Natural killer cell (primary cell): Measurements from ENCODE around the gene CDHR1. TPM values are rescaled to one million over a fixed set of nuclear protein-coding genes. Genes with fewer than 3 reads are reported as not detected.
A peak's percentile ranks its signal among the peaks of the same experiment; 100 is the strongest.

Source experiments
- ATAC-seq, 3 donors: fragments of 150-1000 bp in 2 of 3; fragments of 200-7000 bp in 1 of 3; cut with Tn5 transposase; 1 replicate in 1 of 3; 2 replicates in 2 of 3; pipeline ENCODE4 v1.10.0; 2021; ENCODE audit warnings: mild to moderate bottlenecking in 2 of 3, moderate library complexity in 2 of 3
- DNase-seq, 2 donors: peaks; one replicate each; pipeline versions ENCODE4 v3.0.0 to v3.0.0-alpha.2; 2013 to 2021; ENCODE audit warnings: mixed read lengths in 1 of 2
- H3K27ac ChIP-seq: one replicate; pipeline ENCODE4 v1.5.1; 2013; ENCODE audit warnings: mild to moderate bottlenecking, low read length
- H3K27me3 ChIP-seq: one replicate; pipeline ENCODE4 v1.6.1; 2013; ENCODE audit warnings: low read length; ENCODE audit not compliant: control insufficient read depth, insufficient read depth
- H3K36me3 ChIP-seq: one replicate; pipeline ENCODE4 v1.6.1; 2013; ENCODE audit warnings: low read length; ENCODE audit not compliant: control insufficient read depth, insufficient read depth
- H3K4me1 ChIP-seq: one replicate; pipeline ENCODE4 v1.6.1; 2013; ENCODE audit warnings: low read length; ENCODE audit not compliant: control insufficient read depth, insufficient read depth
- H3K4me3 ChIP-seq: one replicate; pipeline ENCODE4 v1.5.1; 2013; ENCODE audit warnings: low read length
- H3K9me3 ChIP-seq: one replicate; pipeline ENCODE4 v1.6.1; 2013; ENCODE audit warnings: low read length; ENCODE audit not compliant: control insufficient read depth, insufficient read depth
- H3K27ac Mint-ChIP-seq, 2 donors: one replicate each; pipeline ENCODE4 v1.8.0; 2022; ENCODE audit warnings: mild to moderate bottlenecking in 2 of 2, mixed read lengths in 2 of 2, moderate library complexity in 1 of 2
- H3K27me3 Mint-ChIP-seq, 2 donors: one replicate each; pipeline ENCODE4 v1.8.0; 2022; ENCODE audit warnings: low read depth in 2 of 2, mixed read lengths in 2 of 2
- H3K36me3 Mint-ChIP-seq: one replicate; pipeline ENCODE4 v1.8.0; 2022; ENCODE audit warnings: mixed read lengths
- H3K4me1 Mint-ChIP-seq, 2 donors: one replicate each; pipeline ENCODE4 v1.8.0; 2022; ENCODE audit warnings: mixed read lengths in 2 of 2
- H3K4me3 Mint-ChIP-seq: one replicate; pipeline ENCODE4 v1.8.0; 2022; ENCODE audit warnings: mild to moderate bottlenecking, moderate library complexity, mixed read lengths
- H3K9me3 Mint-ChIP-seq, 2 donors: one replicate each; pipeline ENCODE4 v1.8.0; 2022; ENCODE audit warnings: mixed read lengths in 2 of 2
- CTCF ChIP-seq: fragments of 200-600 bp; IDR thresholded peaks from one replicate; pipeline ENCODE4 v1.8.0; 2022; ENCODE audit warnings: antibody characterized with exemption
- WGBS: methylation state at CpG from one replicate; pipeline ENCODE4 v1.1.7; 2013; ENCODE audit warnings: missing lambda C conversion rate; ENCODE audit not compliant: insufficient coverage; 5-methylcytosine and 5-hydroxymethylcytosine counted together
- intact Hi-C: fragments of 100-400 bp; cut with micrococcal nuclease; formaldehyde crosslinking; loops from one replicate; pipeline ENCODE4 v1.14.2; 2022
- total RNA-seq, 4 donors: library from RNA; stranded (reverse); fragments of 120-200 nt in 1 of 4; gene quantifications; one replicate each; pipeline versions ENCODE4 v1.2.3 to v1.2.4, GENCODE V29; 2013 to 2022

CDHR1 gene
- total RNA-seq, 3 donors from 2014 or later (not counting 1 experiment from before 2014, with no cell fraction given): 4.0 to 9.5 (median 6.5) TPM

- Mint-ChIP-seq H3K9me3 (no peaks in the 10 kb centered on the region), H3K36me3 (peaks cover 26% of the 10 kb centered on the region), H3K27me3 (no peaks in the 10 kb centered on the region), H3K27ac (no peak overlapping the region), H3K4me1 (no peaks in the 10 kb centered on the region), H3K4me3 (no peak overlapping the region)
- H3K36me3 ChIP-seq: peaks cover 89% of the 10 kb centered on the region
- H3K27me3 ChIP-seq: no peaks in the 10 kb centered on the region
- H3K4me3 ChIP-seq: no peak overlapping the region
- no peak for DNase-seq
- intact Hi-C loops: loop anchor here (2.0 kb wide), 1 partner anchor 65 kb away; no protein-coding TSS in a partner anchor
- no peak for ATAC-seq
- no peak for TF ChIP-seq CTCF
- 100% methylated on average over 2 of the region's 2 CpGs for WGBS
- no peaks in the 10 kb centered on the region for H3K4me1 ChIP-seq
- no peak overlapping the region for H3K27ac ChIP-seq
- H3K9me3 ChIP-seq: no peaks in the 10 kb centered on the region
Measured at GRCh38 chr10:84149854-84150253, 44.5 kb upstream of the CDHR1 start.

GRCh38 chr10:84152769-84153168 is 41.6 kb upstream of the CDHR1 start:
- H3K27me3 Mint-ChIP-seq: no peaks in the 10 kb centered on the region
- Histone ChIP-seq H3K4me3 (no peak overlapping the region), H3K36me3 (peaks cover 62% of the 10 kb centered on the region), H3K27ac (no peak overlapping the region), H3K9me3 (no peaks in the 10 kb centered on the region), H3K27me3 (no peaks in the 10 kb centered on the region), H3K4me1 (no peaks in the 10 kb centered on the region)
- H3K4me3 Mint-ChIP-seq: no peak overlapping the region
- peak overlapping the region in 1 of 2 donors; percentile 14 for H3K27ac Mint-ChIP-seq
- no peak for TF ChIP-seq CTCF
- intact Hi-C loops: no loop called here
- H3K36me3 Mint-ChIP-seq: peaks cover 14% of the 10 kb centered on the region
- no peaks in the 10 kb centered on the region for H3K9me3 Mint-ChIP-seq
- ATAC-seq (no peak), DNase-seq (no peak)
- H3K4me1 Mint-ChIP-seq: peaks cover 9 to 11% of the 10 kb centered on the region in 2 donors

- peak overlapping the region; percentile 9 to 83 for H3K27ac Mint-ChIP-seq
- H3K27ac ChIP-seq: no peak overlapping the region
- H3K27me3 ChIP-seq: no peaks in the 10 kb centered on the region
- no peak for ATAC-seq
- H3K9me3 Mint-ChIP-seq: no peaks in the 10 kb centered on the region
- no peak overlapping the region for H3K4me3 Mint-ChIP-seq
- peaks cover 14% of the 10 kb centered on the region for H3K36me3 Mint-ChIP-seq
- WGBS: 97% methylated on average over 4 of the region's 4 CpGs
- peaks cover 9 to 16% of the 10 kb centered on the region in 2 donors for H3K4me1 Mint-ChIP-seq
- TF ChIP-seq CTCF: no peak
- intact Hi-C loops: no loop called here
- no peaks in the 10 kb centered on the region for H3K4me1 ChIP-seq
- peaks cover 39% of the 10 kb centered on the region for H3K36me3 ChIP-seq
- H3K4me3 ChIP-seq: no peak overlapping the region
- no peaks in the 10 kb centered on the region for H3K9me3 ChIP-seq
- DNase-seq: no peak
- H3K27me3 Mint-ChIP-seq: no peaks in the 10 kb centered on the region
Measured at GRCh38 chr10:84155521-84155920, 38.8 kb upstream of the CDHR1 start.

- Histone ChIP-seq H3K4me3 (no peak overlapping the region), H3K36me3 (peaks cover 34% of the 10 kb centered on the region), H3K27ac (no peak overlapping the region), H3K27me3 (no peaks in the 10 kb centered on the region), H3K4me1 (no peaks in the 10 kb centered on the region), H3K9me3 (no peaks in the 10 kb centered on the region)
- H3K27me3 Mint-ChIP-seq: no peaks in the 10 kb centered on the region
- ATAC-seq (no peak), DNase-seq (no peak)
- H3K9me3 Mint-ChIP-seq: no peaks in the 10 kb centered on the region
- peaks cover 14% of the 10 kb centered on the region for H3K36me3 Mint-ChIP-seq
- no peak overlapping the region for H3K4me3 Mint-ChIP-seq
- H3K4me1 Mint-ChIP-seq: peaks cover 9 to 16% of the 10 kb centered on the region in 2 donors
- 100% methylated on average over 1 of the region's 2 CpGs for WGBS
- no peak for TF ChIP-seq CTCF
- H3K27ac Mint-ChIP-seq: peak overlapping the region; percentile 9 to 83
- intact Hi-C loops: loop anchor here (2.0 kb wide), 1 partner anchor 49 kb away; no protein-coding TSS in a partner anchor
Measured at GRCh38 chr10:84156009-84156408, 38.3 kb upstream of the CDHR1 start.
